H1 (cell line): ENCODE measurements around the gene ANAPC2. TPM values are rescaled to one million over a fixed set of nuclear protein-coding genes. Genes with fewer than 3 reads are reported as not detected.

Experiments used
- CTCF ChIA-PET: fragments of 300-600 bp; sonication (Branson Sonifier 250); formaldehyde crosslinking; loops from one replicate; lab custom pipeline; 2021; ENCODE audit not compliant: partially characterized antibody; lab: Charles Lee
- POLR2A ChIA-PET: fragments of 300-600 bp; sonication (Branson Sonifier 250); formaldehyde crosslinking; loops from one replicate; lab custom pipeline; 2021; ENCODE audit warnings: inconsistent platforms; ENCODE audit not compliant: partially characterized antibody; lab: Charles Lee
- DNase-seq, 2 experiments: peaks; one replicate each; pipeline versions ENCODE4 v3.0.0 to v3.0.0-alpha.2; 2010 to 2022; ENCODE audit warnings: low spot score in 2 of 2, low read depth in 1 of 2, mixed read lengths in 1 of 2
- FAIRE-seq: peaks from 2 replicates; lab custom pipeline; 2011; peaks lifted over from hg19 to GRCh38; lab: Jason Lieb, UNC
- H2AFZ ChIP-seq: 2 replicates; pipeline ENCODE4 v1.8.1; 2012; ENCODE audit warnings: low read length, inconsistent platforms
- H2AK5ac ChIP-seq: 2 replicates; pipeline ENCODE4 v1.6.1; 2013; ENCODE audit warnings: low read depth, low read length
- H2BK120ac ChIP-seq: replicated peaks from 2 replicates; pipeline ENCODE3; 2013; ENCODE audit warnings: low read depth, low read length, inconsistent platforms
- H2BK12ac ChIP-seq: 2 replicates; pipeline ENCODE4 v1.6.1; 2013; ENCODE audit warnings: low read depth, low read length
- H2BK15ac ChIP-seq: 2 replicates; pipeline ENCODE4 v1.6.1; 2013; ENCODE audit warnings: low read length
- H2BK20ac ChIP-seq: 2 replicates; pipeline ENCODE4 v1.6.1; 2013; ENCODE audit warnings: low read length
- H2BK5ac ChIP-seq: 2 replicates; pipeline ENCODE4 v1.6.1; 2013; ENCODE audit warnings: low read depth, low read length
- H3K14ac ChIP-seq: 2 replicates; pipeline ENCODE4 v1.6.1; 2013; ENCODE audit warnings: inconsistent platforms; ENCODE audit not compliant: insufficient read length
- H3K18ac ChIP-seq: 2 replicates; pipeline ENCODE4 v1.6.1; 2013; ENCODE audit warnings: low read length; ENCODE audit errors: extremely low read depth
- H3K23ac ChIP-seq: 2 replicates; pipeline ENCODE4 v1.6.1; 2013; ENCODE audit warnings: inconsistent platforms; ENCODE audit not compliant: insufficient read length
- H3K23me2 ChIP-seq: 2 replicates; pipeline ENCODE4 v1.6.1; 2013; ENCODE audit warnings: low read depth, low read length
- H3K27ac ChIP-seq: 2 replicates; pipeline ENCODE4 v1.6.1; 2011; ENCODE audit warnings: low read depth, low read length, inconsistent platforms
- H3K27me3 ChIP-seq, 4 experiments: replicated peaks in 1 of 4; 1 replicate in 1 of 4; 2 replicates in 3 of 4; pipeline versions ENCODE4 v1.6.1 to v1.8.1; 2011 to 2013; ENCODE audit warnings: low read length in 3 of 4, mild to moderate bottlenecking in 3 of 4, inconsistent platforms in 2 of 4, mixed read lengths in 2 of 4, moderate library complexity in 1 of 4; ENCODE audit not compliant: control insufficient read depth in 3 of 4, insufficient read depth in 3 of 4; ENCODE audit errors: extremely low read depth in 1 of 4
- H3K36me3 ChIP-seq, 4 experiments: 2 replicates each; pipeline versions ENCODE4 v1.6.1 to v1.8.1; 2011 to 2013; ENCODE audit warnings: mild to moderate bottlenecking in 4 of 4, low read length in 3 of 4, moderate library complexity in 2 of 4, control low read depth in 1 of 4, inconsistent platforms in 1 of 4; ENCODE audit not compliant: insufficient read depth in 4 of 4, control insufficient read depth in 2 of 4
- H3K4ac ChIP-seq: replicated peaks from 2 replicates; pipeline ENCODE3; 2013; ENCODE audit warnings: low read length, low read depth, mixed read lengths, inconsistent platforms; ENCODE audit not compliant: insufficient read length
- H3K4me1 ChIP-seq, 4 experiments: replicated peaks in 1 of 4; 1 replicate in 1 of 4; 2 replicates in 3 of 4; pipeline versions ENCODE4 v1.6.1 to v1.8.1; 2011 to 2013; ENCODE audit warnings: low read length in 3 of 4, inconsistent platforms in 2 of 4, mixed read lengths in 1 of 4; ENCODE audit not compliant: insufficient read depth in 4 of 4, control insufficient read depth in 3 of 4
- H3K4me2 ChIP-seq, 2 experiments: 2 replicates each; pipeline versions ENCODE4 v1.6.1 to v1.8.1; 2011 to 2013; ENCODE audit warnings: low read depth in 2 of 2, low read length in 2 of 2, control low read depth in 1 of 2, inconsistent platforms in 1 of 2, mild to moderate bottlenecking in 1 of 2; ENCODE audit not compliant: insufficient read depth in 1 of 2
- H3K4me3 ChIP-seq, 4 experiments: fragments of 200-600, 300-600 bp in 1 of 4; sonication (generic), shearing (Covaris generic), sonication (Bioruptor Twin) in 1 of 4; 2 replicates each; pipeline versions ENCODE4 v1.5.1 to v1.8.1; 2011 to 2016; ENCODE audit warnings: low read length in 4 of 4, low read depth in 3 of 4, control low read depth in 2 of 4, inconsistent platforms in 2 of 4, mild to moderate bottlenecking in 2 of 4, mixed read lengths in 1 of 4, moderate library complexity in 1 of 4; ENCODE audit not compliant: insufficient read depth in 2 of 4; ENCODE audit errors: extremely low read depth in 1 of 4
- H3K56ac ChIP-seq: replicated peaks from 2 replicates; pipeline ENCODE3; 2013; ENCODE audit warnings: low read depth, mild to moderate bottlenecking, mixed read lengths, low read length, inconsistent platforms; ENCODE audit not compliant: insufficient read length
- H3K79me1 ChIP-seq: 2 replicates; pipeline ENCODE4 v1.6.1; 2013; ENCODE audit warnings: low read depth, low read length, control low read depth
- H3K79me2 ChIP-seq, 2 experiments: 2 replicates each; pipeline versions ENCODE4 v1.6.1 to v1.8.1; 2012 to 2013; ENCODE audit warnings: low read length in 2 of 2, mild to moderate bottlenecking in 2 of 2, inconsistent platforms in 1 of 2; ENCODE audit not compliant: insufficient read depth in 2 of 2, control insufficient read depth in 1 of 2
- H3K9ac ChIP-seq, 4 experiments: replicated peaks in 1 of 4; 1 replicate in 1 of 4; 2 replicates in 3 of 4; pipeline versions ENCODE4 v1.6.1 to v1.8.1; 2011 to 2013; ENCODE audit warnings: low read depth in 3 of 4, low read length in 3 of 4, control low read depth in 2 of 4, mild to moderate bottlenecking in 2 of 4, moderate library complexity in 2 of 4, inconsistent platforms in 1 of 4; ENCODE audit errors: extremely low read depth in 1 of 4
- H3K9me3 ChIP-seq, 2 experiments: 2 replicates each; pipeline versions ENCODE4 v1.6.1 to v1.8.1; 2012 to 2013; ENCODE audit warnings: mild to moderate bottlenecking in 2 of 2, moderate library complexity in 2 of 2, control low read depth in 1 of 2, inconsistent platforms in 1 of 2, low read depth in 1 of 2, low read length in 1 of 2, mixed read lengths in 1 of 2; ENCODE audit not compliant: insufficient read depth in 2 of 2
- H4K20me1 ChIP-seq, 2 experiments: replicated peaks in 1 of 2; 2 replicates each; pipeline versions ENCODE3 to v1.8.1; 2011 to 2013; ENCODE audit warnings: inconsistent platforms in 2 of 2, low read length in 2 of 2, mild to moderate bottlenecking in 1 of 2; ENCODE audit not compliant: insufficient read depth in 2 of 2, control insufficient read depth in 1 of 2
- H4K5ac ChIP-seq: 2 replicates; pipeline ENCODE4 v1.6.1; 2013; ENCODE audit warnings: low read length, low read depth, mixed read lengths, inconsistent platforms; ENCODE audit not compliant: insufficient read length
- H4K8ac ChIP-seq: 2 replicates; pipeline ENCODE4 v1.8.0; 2013; ENCODE audit warnings: mild to moderate bottlenecking, moderate library complexity, low read length, inconsistent platforms; ENCODE audit not compliant: insufficient read depth; ENCODE audit errors: extremely low read depth
- H4K91ac ChIP-seq: replicated peaks from 2 replicates; pipeline ENCODE3; 2013; ENCODE audit warnings: low read length, mixed read lengths, inconsistent platforms; ENCODE audit not compliant: insufficient read length
- BACH1 ChIP-seq: IDR thresholded peaks from 2 replicates; pipeline ENCODE4 v1.6.1; 2012; ENCODE audit warnings: low read length, improper control_type of control experiment
- CTBP2 ChIP-seq: IDR thresholded peaks from 2 replicates; pipeline ENCODE4 v1.7.0; 2011; ENCODE audit warnings: borderline replicate concordance, mild to moderate bottlenecking, moderate library complexity, mixed read lengths, low read length; ENCODE audit not compliant: insufficient read depth, insufficient read length
- EGR1 ChIP-seq: IDR thresholded peaks from 2 replicates; pipeline ENCODE4 v1.6.1; 2011; ENCODE audit warnings: low read depth, low read length, borderline replicate concordance
- EZH2 ChIP-seq: fragments of 200-600 bp; sonication (generic); IDR thresholded peaks from 2 replicates; pipeline ENCODE4 v1.7.1; 2012; ENCODE audit warnings: low read depth, mild to moderate bottlenecking, moderate library complexity, low read length, inconsistent platforms; ENCODE audit not compliant: severe bottlenecking
- JUN ChIP-seq: IDR thresholded peaks from 2 replicates; pipeline ENCODE4 v1.6.1; 2011; ENCODE audit warnings: low read depth, mild to moderate bottlenecking, improper control_type of control experiment, low read length
- JUND ChIP-seq: IDR thresholded peaks from 2 replicates; pipeline ENCODE4 v1.6.1; 2011; ENCODE audit warnings: mild to moderate bottlenecking, improper control_type of control experiment, low read length
- POLR2AphosphoS5 ChIP-seq: IDR thresholded peaks from 2 replicates; pipeline ENCODE4 v1.6.1; 2011; ENCODE audit warnings: low read depth, low read length
- POU5F1 ChIP-seq: IDR thresholded peaks from 2 replicates; pipeline ENCODE4 v1.6.1; 2011; ENCODE audit warnings: low read depth, mild to moderate bottlenecking, low read length, moderate library complexity
- RFX5 ChIP-seq: IDR thresholded peaks from 2 replicates; pipeline ENCODE4 v1.6.1; 2011; ENCODE audit warnings: low read depth, low read length, improper control_type of control experiment, borderline replicate concordance
- SRF ChIP-seq: IDR thresholded peaks from 2 replicates; pipeline ENCODE4 v1.6.1; 2011; ENCODE audit warnings: mild to moderate bottlenecking, low read depth, low read length, moderate library complexity
- SUZ12 ChIP-seq: fragments of 200-600 bp; sonication (generic); IDR thresholded peaks from 2 replicates; pipeline ENCODE4 v1.6.1; 2012; ENCODE audit warnings: mild to moderate bottlenecking, inconsistent platforms, low read length, moderate library complexity, mixed read lengths
- TBP ChIP-seq: IDR thresholded peaks from 2 replicates; pipeline ENCODE4 v1.6.1; 2011; ENCODE audit warnings: low read depth, low read length, improper control_type of control experiment
- WGBS, 2 experiments: shearing (Covaris generic) in 1 of 2; methylation state at CpG; one replicate each; pipeline versions ENCODE4 v1.1.6 to v1.1.7; 2013 to 2015; ENCODE audit warnings: low lambda C conversion rate in 2 of 2, mixed read lengths in 2 of 2, inconsistent platforms in 1 of 2, low coverage in 1 of 2, missing lambda C conversion rate in 1 of 2; ENCODE audit not compliant: insufficient replicate concordance in 2 of 2, insufficient coverage in 1 of 2, insufficient read length in 1 of 2; ENCODE audit errors: extremely low coverage in 1 of 2, missing lambda C conversion rate in 1 of 2; 5-methylcytosine and 5-hydroxymethylcytosine counted together
- polyA plus RNA-seq, 7 experiments: library from polyadenylated mRNA; depleted of rRNA in 3 of 7; stranded (reverse) in 5 of 7; unstranded in 2 of 7; fragments of >200 nt in 5 of 7; fragments of 200-250 nt in 2 of 7; gene quantifications; 1 replicate in 5 of 7; 2 replicates in 1 of 7; 4 replicates in 1 of 7; pipeline versions ENCODE4 v1.2.1 to v1.2.3, GENCODE V29; 2011 to 2013; ENCODE audit warnings: missing spikeins in 2 of 7, mixed read lengths in 2 of 7
- total RNA-seq: library from RNA; stranded (reverse); fragmentation: NEBNext Ultra II Directional; extraction: Animal tissue kit (Norgen Biotek cat#: 25700); gene quantifications from 2 replicates; pipeline ENCODE4 v1.2.1, GENCODE V29; 2021

Gene ANAPC2
- total and polyA plus RNA-seq, 2 of the 8 experiments (the other 6 are each of a cell fraction or from before 2014, with no cell fraction given), result 30.2 to 37.7 TPM

GRCh38 chr9:137128862-137129455 lies 59.4 kb downstream of the ANAPC2 start:
- no peak for DNase-seq
- Histone ChIP-seq H2AK5ac (no peak overlapping the region), H3K23me2 (peaks cover 7% of the 10 kb centered on the region; the same call in 1 of the 2 replicates), H3K4me2 (peak overlapping the region; percentile 70 to 97), H2BK15ac (no peak overlapping the region; the same call in 1 of the 2 replicates), H3K23ac (no peak overlapping the region), H2BK120ac (no peak overlapping the region), H3K9me3 (no peaks in the 10 kb centered on the region), H2AFZ (no peak overlapping the region), H3K4me3 (peak overlapping the region; percentile 70 to 83 (median 77)), H4K8ac (peak overlapping the region; percentile 54), H2BK12ac (0 out of 2 replicates have a peak overlapping the region, but pooled peaks have one; percentile 18), H3K36me3 (no peaks in the 10 kb centered on the region), H3K79me1 (peaks cover 2% of the 10 kb centered on the region; the same call in 1 of the 2 replicates), H2BK20ac (no peak overlapping the region), H3K56ac (no peak overlapping the region), H4K91ac (no peak overlapping the region), H3K4ac (no peak overlapping the region), H3K4me1 (peaks cover 0 to 11% (median 5%) of the 10 kb centered on the region in 4 experiments; a peak in 4 of 7 replicates), H4K5ac (no peak overlapping the region), H3K27ac (no peak overlapping the region), H3K79me2 (peaks cover 0 to 7% of the 10 kb centered on the region in 2 experiments; a peak in 1 of 4 replicates), H3K14ac (no peak overlapping the region), H3K18ac (peak overlapping the region; percentile 62), H3K27me3 (peaks cover 0 to 6% (median 4%) of the 10 kb centered on the region in 4 experiments; a peak in 4 of 7 replicates), H4K20me1 (no peaks in the 10 kb centered on the region), H3K9ac (peak overlapping the region in 3 of 4 experiments; percentile 63 to 72 (median 72); a peak in 6 of 7 replicates), H2BK5ac (no peak overlapping the region)
- ChIA-PET CTCF (interaction anchor here (0.8 to 2.6 kb wide), 15 partner anchors 10 to 182 kb away, joined by 3 to 13 read pairs (median 3); partner anchors contain the start of genes GRIN1 and TMEM210), POLR2A (interaction anchor here (0.7 to 2.4 kb wide), 16 partner anchors 9 to 137 kb away, joined by 3 to 14 read pairs (median 4); partner anchors contain the start of genes GRIN1, LRRC26, SSNA1 and TPRN)
- no peak for FAIRE-seq
- WGBS, 2 experiments, result 30% methylated on average over 31 of the region's 37 CpGs; no CpG with 5 or more reads in 1 of the 2 experiments
- no peak for TF ChIP-seq EGR1
- no peak for TF ChIP-seq CTBP2
- no peak for TF ChIP-seq EZH2
- no peak for TF ChIP-seq JUN
- no peak for TF ChIP-seq RFX5
- no peak for TF ChIP-seq SUZ12
- no peak for TF ChIP-seq TBP
- TF ChIP-seq JUND, result no peak
- no peak for TF ChIP-seq SRF
- no peak for TF ChIP-seq POLR2AphosphoS5
- TF ChIP-seq POU5F1, result no peak
- no peak for TF ChIP-seq BACH1
